Endothelial cell of umbilical vein (primary cell): ENCODE data around the gene GALR2. TPM values are rescaled to one million over a fixed set of nuclear protein-coding genes. Genes with fewer than 3 reads are reported as not detected.

Experiments used
- BruUV-seq: library from RNA; stranded (reverse); fragments of 400-500 nt; replicated peaks from 2 replicates; lab custom pipeline; 2021; lab: Mats Ljungman, UMichigan
- CTCF ChIA-PET: fragments of 300-600, 350-600 bp; sonication (Branson Sonifier 250); formaldehyde crosslinking; loops from one replicate; lab custom pipeline; 2021; ENCODE audit warnings: antibody characterized with exemption, inconsistent platforms; lab: Charles Lee
- POLR2A ChIA-PET: fragments of 300-600, 350-600 bp; sonication (Branson Sonifier 250); formaldehyde crosslinking; loops from one replicate; lab custom pipeline; 2021; ENCODE audit warnings: antibody characterized with exemption, inconsistent platforms; lab: Charles Lee
- DNase-seq: peaks from one replicate; pipeline ENCODE4 v3.0.0-alpha.2; 2011; ENCODE audit warnings: low read depth, low spot score
- FAIRE-seq: peaks from 2 replicates; lab custom pipeline; 2011; peaks lifted over from hg19 to GRCh38; lab: Jason Lieb, UNC
- H2AFZ ChIP-seq: 2 replicates; pipeline ENCODE4 v1.6.0; 2012; ENCODE audit warnings: low read depth, low read length, control low read depth, inconsistent platforms
- H3K27ac ChIP-seq: 2 replicates; pipeline ENCODE4 v1.5.1; 2011; ENCODE audit warnings: low read depth, mild to moderate bottlenecking, control low read depth, low read length, moderate library complexity; ENCODE audit not compliant: insufficient read depth
- H3K27me3 ChIP-seq, 2 experiments: 2 replicates each; pipeline versions ENCODE4 v1.6.0 to v1.6.1; 2011; ENCODE audit warnings: low read length in 2 of 2, mixed read lengths in 1 of 2; ENCODE audit not compliant: control insufficient read depth in 2 of 2, insufficient read depth in 2 of 2
- H3K36me3 ChIP-seq, 2 experiments: 2 replicates in 1 of 2; 3 replicates in 1 of 2; pipeline ENCODE4 v1.5.1; 2011; ENCODE audit warnings: low read length in 2 of 2, mild to moderate bottlenecking in 1 of 2, moderate library complexity in 1 of 2; ENCODE audit not compliant: control insufficient read depth in 2 of 2, insufficient read depth in 2 of 2; ENCODE audit errors: extremely low read depth in 1 of 2
- H3K4me1 ChIP-seq: 3 replicates; pipeline ENCODE4 v1.5.1; 2011; ENCODE audit warnings: mild to moderate bottlenecking, low read length; ENCODE audit not compliant: control insufficient read depth, insufficient read depth; ENCODE audit errors: extremely low read depth
- H3K4me2 ChIP-seq: 2 replicates; pipeline ENCODE4 v1.6.1; 2011; ENCODE audit warnings: low read length, control low read depth, mixed read lengths; ENCODE audit not compliant: insufficient read depth
- H3K4me3 ChIP-seq, 3 experiments: fragments of 200-600 bp in 1 of 3; sonication (generic), shearing (Covaris generic) in 1 of 3; replicated peaks in 1 of 3; 2 replicates each; pipeline ENCODE4 v1.5.1; 2011 to 2016; ENCODE audit warnings: control low read depth in 3 of 3, low read length in 3 of 3, mild to moderate bottlenecking in 2 of 3, inconsistent platforms in 1 of 3, low read depth in 1 of 3, moderate library complexity in 1 of 3; ENCODE audit not compliant: insufficient read depth in 1 of 3
- H3K79me2 ChIP-seq: 2 replicates; pipeline ENCODE4 v1.6.0; 2012; ENCODE audit warnings: low read length, inconsistent platforms; ENCODE audit not compliant: control insufficient read depth, insufficient read depth
- H3K9ac ChIP-seq: replicated peaks from 2 replicates; pipeline ENCODE3; 2011; ENCODE audit warnings: low read length, control low read depth; ENCODE audit not compliant: insufficient read depth; ENCODE audit errors: extremely low read depth
- H3K9me1 ChIP-seq: replicated peaks from 3 replicates; pipeline ENCODE4 v1.6.0; 2011; ENCODE audit warnings: mild to moderate bottlenecking, low read length; ENCODE audit not compliant: control insufficient read depth, insufficient read depth; ENCODE audit errors: extremely low read depth
- H3K9me3 ChIP-seq: replicated peaks from 2 replicates; pipeline ENCODE4 v1.5.1; 2012; ENCODE audit warnings: low read length, inconsistent platforms; ENCODE audit not compliant: control insufficient read depth, insufficient read depth
- H4K20me1 ChIP-seq: replicated peaks from 2 replicates; pipeline ENCODE3; 2011; ENCODE audit warnings: mild to moderate bottlenecking, low read length; ENCODE audit not compliant: control insufficient read depth, insufficient read depth; ENCODE audit errors: extremely low read depth
- CTCF ChIP-seq, 2 donors: IDR thresholded peaks; 1 replicate in 1 of 2; 2 replicates in 1 of 2; pipeline ENCODE4 v1.5.1; 2011; ENCODE audit warnings: low read length in 2 of 2, mild to moderate bottlenecking in 2 of 2, moderate library complexity in 2 of 2, control low read depth in 1 of 2, inconsistent platforms in 1 of 2, low read depth in 1 of 2; ENCODE audit not compliant: insufficient read depth in 1 of 2; ENCODE audit errors: extremely low read depth in 1 of 2
- EZH2 ChIP-seq: IDR thresholded peaks from 2 replicates; pipeline ENCODE4 v1.6.1; 2012; ENCODE audit warnings: borderline replicate concordance, low read depth, mild to moderate bottlenecking, moderate library complexity, low read length, inconsistent platforms; ENCODE audit not compliant: severe bottlenecking
- FOS ChIP-seq: IDR thresholded peaks from 2 replicates; pipeline ENCODE4 v1.6.1; 2011; ENCODE audit warnings: mild to moderate bottlenecking, low read length, moderate library complexity, borderline replicate concordance; ENCODE audit not compliant: insufficient read depth
- GATA2 ChIP-seq: IDR thresholded peaks from 2 replicates; pipeline ENCODE4 v1.7.0; 2011; ENCODE audit warnings: low read depth, mild to moderate bottlenecking, moderate library complexity, mixed read lengths, low read length; ENCODE audit not compliant: insufficient read length, insufficient read depth
- JUN ChIP-seq: IDR thresholded peaks from 2 replicates; pipeline ENCODE4 v1.6.1; 2011; ENCODE audit warnings: borderline replicate concordance, low read depth; ENCODE audit not compliant: insufficient read length, insufficient read depth
- MAX ChIP-seq: IDR thresholded peaks from 2 replicates; pipeline ENCODE4 v1.6.1; 2011; ENCODE audit not compliant: insufficient read depth, insufficient read length
- MYC ChIP-seq: IDR thresholded peaks from one replicate; pipeline ENCODE4 v1.6.1; 2011; ENCODE audit warnings: mild to moderate bottlenecking, low read depth, low read length
- POLR2A ChIP-seq: IDR thresholded peaks from 2 replicates; pipeline ENCODE4 v1.6.1; 2012; ENCODE audit warnings: low read depth, mild to moderate bottlenecking, control low read depth, low read length
- POLR2AphosphoS5 ChIP-seq: IDR thresholded peaks from 2 replicates; pipeline ENCODE4 v1.6.1; 2012; ENCODE audit warnings: low read depth, mild to moderate bottlenecking, control low read depth, low read length, moderate library complexity; ENCODE audit not compliant: insufficient read depth
- dilution Hi-C: fragments of 300-500 bp; cut with MboI; formaldehyde crosslinking; loops from one replicate; pipeline ENCODE4 v1.15.0; 2019; ENCODE audit warnings: low sequenced_read_pairs; ENCODE audit not compliant: extremely low pct_ligation_motif_present
- intact Hi-C: fragments of 100-400 bp; cut with micrococcal nuclease; formaldehyde crosslinking; loops from one replicate; pipeline ENCODE4 v1.10.0; 2022
- polyA plus RNA-seq, 4 experiments: library from polyadenylated mRNA; depleted of rRNA in 3 of 4; stranded (reverse) in 3 of 4; unstranded in 1 of 4; fragments of >200 nt; gene quantifications; 2 replicates each; pipeline versions ENCODE4 v1.2.1 to v1.2.3, GENCODE V29; 2011 to 2012; ENCODE audit warnings: missing spikeins in 1 of 4
- total RNA-seq: library from RNA; stranded (reverse); gene quantifications from 2 replicates; pipeline ENCODE4 v1.2.3, GENCODE V29; 2021

The GALR2 gene
- total and polyA plus RNA-seq, 2 donors (not counting 3 experiments of a cell fraction or from before 2014, with no cell fraction given) = 0.47 TPM; not detected in 1

GRCh38 chr17:76079956-76080767 lies 5.6 kb downstream of the GALR2 start:
- Histone ChIP-seq H3K4me2 (no peak overlapping the region), H3K27ac (no peak overlapping the region), H3K79me2 (no peaks in the 10 kb centered on the region), H3K9me1 (no peaks in the 10 kb centered on the region), H3K9ac (no peak overlapping the region), H4K20me1 (no peaks in the 10 kb centered on the region), H2AFZ (no peak overlapping the region), H3K36me3 (peaks cover 0 to 25% of the 10 kb centered on the region in 2 experiments), H3K4me1 (no peaks in the 10 kb centered on the region), H3K4me3 (no peak overlapping the region), H3K27me3 (peaks cover 53 to 54% of the 10 kb centered on the region in 2 experiments), H3K9me3 (no peaks in the 10 kb centered on the region)
- FAIRE-seq (no peak), DNase-seq (no peak)
- ChIA-PET CTCF (interaction anchor here (1.6 kb wide), 1 partner anchor 66 kb away, joined by 4 read pairs; no protein-coding TSS in a partner anchor), POLR2A (interaction anchor here (1.1 kb wide), 1 partner anchor 9 kb away, joined by 3 read pairs; no protein-coding TSS in a partner anchor)
- intact Hi-C loops (loop anchor here (5.0 kb wide), 1 partner anchor 68 kb away; no protein-coding TSS in a partner anchor), dilution Hi-C loops (no loop called here)
- TF ChIP-seq MYC (no peak), EZH2 (peak; percentile 31)
- BruUV-seq = no TSS peak

- Histone ChIP-seq H3K4me2 (no peak overlapping the region), H3K9me3 (no peaks in the 10 kb centered on the region), H3K9me1 (no peaks in the 10 kb centered on the region), H2AFZ (no peak overlapping the region), H3K79me2 (no peaks in the 10 kb centered on the region), H4K20me1 (no peaks in the 10 kb centered on the region), H3K27ac (no peak overlapping the region), H3K4me1 (no peaks in the 10 kb centered on the region), H3K27me3 (peaks cover 47 to 48% of the 10 kb centered on the region in 2 experiments), H3K4me3 (no peak overlapping the region), H3K9ac (no peak overlapping the region), H3K36me3 (peaks cover 0 to 31% of the 10 kb centered on the region in 2 experiments)
- CTCF ChIA-PET = interaction anchor here (1.6 kb wide), 1 partner anchor 67 kb away, joined by 4 read pairs; no protein-coding TSS in a partner anchor
- no peak for FAIRE-seq
- TF ChIP-seq FOS = no peak
- no peak for TF ChIP-seq GATA2
- TF ChIP-seq POLR2A = no peak
- TF ChIP-seq EZH2 = no peak
- no peak for TF ChIP-seq MYC
- TF ChIP-seq MAX = no peak
- no peak for TF ChIP-seq CTCF (IDR thresholded peaks at IDR 0.05; ENCODE audit: extremely low read depth in 1 of 2, insufficient read depth in 1 of 2, low read depth in 1 of 2, low read length in 2 of 2)
- TF ChIP-seq POLR2AphosphoS5 = no peak
- TF ChIP-seq JUN = no peak
- intact Hi-C loops (no loop called here), dilution Hi-C loops (no loop called here)
- POLR2A ChIA-PET = interaction anchor here (1.1 kb wide), 1 partner anchor 9 kb away, joined by 3 read pairs; no protein-coding TSS in a partner anchor
- no TSS peak for BruUV-seq
- DNase-seq = no peak
Observed at GRCh38 chr17:76080768-76081287, 6.2 kb downstream of the GALR2 start.
